PFSK-1 (cell line): Measurements from ENCODE around the gene BAZ2B.

Experiments
- FOXP2 ChIP-seq: optimal IDR thresholded peaks from 2 replicates; pipeline ENCODE3; 2011; ENCODE audit warnings: borderline replicate concordance, control low read depth, inconsistent platforms; ENCODE audit not compliant: insufficient read depth; ENCODE audit errors: extremely low read length, extremely low read depth
- POLR2AphosphoS5 ChIP-seq: IDR thresholded peaks from 2 replicates; pipeline ENCODE4 v1.6.1; 2012; ENCODE audit warnings: low read depth, mild to moderate bottlenecking, control low read depth, low read length, moderate library complexity
- SIN3A ChIP-seq: IDR thresholded peaks from 2 replicates; pipeline ENCODE4 v1.6.1; 2012; ENCODE audit warnings: mild to moderate bottlenecking, low read length, moderate library complexity, borderline replicate concordance; ENCODE audit not compliant: insufficient read depth
- TAF1 ChIP-seq: IDR thresholded peaks from 2 replicates; pipeline ENCODE4 v1.6.1; 2012; ENCODE audit warnings: low read length, control low read depth, borderline replicate concordance; ENCODE audit not compliant: insufficient read depth
- TF ChIP-seq, protein P1 (sequence below), 2 experiments: IDR thresholded peaks; 2 replicates each; pipeline versions ENCODE4 v1.6.1 to v1.8.0; 2011 to 2012; ENCODE audit warnings: low read depth in 2 of 2, low read length in 2 of 2, control low read depth in 1 of 2, inconsistent platforms in 1 of 2, mild to moderate bottlenecking in 1 of 2, moderate library complexity in 1 of 2; ENCODE audit not compliant: insufficient read depth in 1 of 2

DNA sequence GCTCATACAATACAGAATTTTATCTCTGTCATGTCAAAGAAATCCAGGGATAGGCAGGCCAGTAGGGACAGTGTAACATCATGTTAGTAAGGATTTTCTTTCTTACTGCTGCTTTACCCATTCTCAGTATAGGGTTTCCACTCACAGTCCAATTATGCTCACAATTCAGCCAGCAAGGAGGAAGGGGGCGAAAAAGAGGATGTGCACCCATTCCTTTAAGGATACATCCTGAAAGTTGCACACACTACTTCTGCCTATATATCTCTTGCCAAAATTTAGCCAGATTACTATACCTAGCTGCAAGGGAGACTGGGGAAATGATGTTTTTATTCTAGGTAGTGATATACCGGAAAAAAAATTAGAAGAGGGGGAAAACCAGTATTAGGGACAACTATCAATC, 66.1 kb downstream of the BAZ2B start:
- no peak for TF ChIP-seq POLR2AphosphoS5
- TF ChIP-seq, protein P1, sequence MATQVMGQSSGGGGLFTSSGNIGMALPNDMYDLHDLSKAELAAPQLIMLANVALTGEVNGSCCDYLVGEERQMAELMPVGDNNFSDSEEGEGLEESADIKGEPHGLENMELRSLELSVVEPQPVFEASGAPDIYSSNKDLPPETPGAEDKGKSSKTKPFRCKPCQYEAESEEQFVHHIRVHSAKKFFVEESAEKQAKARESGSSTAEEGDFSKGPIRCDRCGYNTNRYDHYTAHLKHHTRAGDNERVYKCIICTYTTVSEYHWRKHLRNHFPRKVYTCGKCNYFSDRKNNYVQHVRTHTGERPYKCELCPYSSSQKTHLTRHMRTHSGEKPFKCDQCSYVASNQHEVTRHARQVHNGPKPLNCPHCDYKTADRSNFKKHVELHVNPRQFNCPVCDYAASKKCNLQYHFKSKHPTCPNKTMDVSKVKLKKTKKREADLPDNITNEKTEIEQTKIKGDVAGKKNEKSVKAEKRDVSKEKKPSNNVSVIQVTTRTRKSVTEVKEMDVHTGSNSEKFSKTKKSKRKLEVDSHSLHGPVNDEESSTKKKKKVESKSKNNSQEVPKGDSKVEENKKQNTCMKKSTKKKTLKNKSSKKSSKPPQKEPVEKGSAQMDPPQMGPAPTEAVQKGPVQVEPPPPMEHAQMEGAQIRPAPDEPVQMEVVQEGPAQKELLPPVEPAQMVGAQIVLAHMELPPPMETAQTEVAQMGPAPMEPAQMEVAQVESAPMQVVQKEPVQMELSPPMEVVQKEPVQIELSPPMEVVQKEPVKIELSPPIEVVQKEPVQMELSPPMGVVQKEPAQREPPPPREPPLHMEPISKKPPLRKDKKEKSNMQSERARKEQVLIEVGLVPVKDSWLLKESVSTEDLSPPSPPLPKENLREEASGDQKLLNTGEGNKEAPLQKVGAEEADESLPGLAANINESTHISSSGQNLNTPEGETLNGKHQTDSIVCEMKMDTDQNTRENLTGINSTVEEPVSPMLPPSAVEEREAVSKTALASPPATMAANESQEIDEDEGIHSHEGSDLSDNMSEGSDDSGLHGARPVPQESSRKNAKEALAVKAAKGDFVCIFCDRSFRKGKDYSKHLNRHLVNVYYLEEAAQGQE (IDR thresholded peaks at IDR 0.05; ENCODE audit: insufficient read depth in 1 of 2, low read depth in 2 of 2, low read length in 2 of 2), result no peak
- no peak for TF ChIP-seq TAF1
- no peak for TF ChIP-seq SIN3A
- no peak for TF ChIP-seq FOXP2
